Esophagus muscularis mucosa (tissue), 4 donors: Measurements from ENCODE around the gene EML6. TPM values are rescaled to one million over a fixed set of nuclear protein-coding genes. Genes with fewer than 3 reads are reported as not detected.

Source experiments
- DNase-seq: peaks from one replicate; pipeline ENCODE4 v3.0.0-alpha.2; 2017; ENCODE audit errors: extremely low spot score
- H3K27ac ChIP-seq, 4 donors: fragments of 200-600 bp; sonication (generic); replicated peaks in 1 of 4; 1 replicate in 3 of 4; 2 replicates in 1 of 4; pipeline ENCODE4 v1.5.1; 2016 to 2019; ENCODE audit warnings: mild to moderate bottlenecking in 1 of 4
- H3K27me3 ChIP-seq, 4 donors: fragments of 200-600 bp; sonication (generic); one replicate each; pipeline versions ENCODE4 v1.5.1 to v1.6.0; 2016 to 2019
- H3K36me3 ChIP-seq, 4 donors: fragments of 200-600 bp; sonication (generic); one replicate each; pipeline ENCODE4 v1.5.1; 2016 to 2019
- H3K4me1 ChIP-seq, 4 donors: fragments of 200-600 bp; sonication (generic); one replicate each; pipeline ENCODE4 v1.5.1; 2016 to 2019
- H3K4me3 ChIP-seq, 4 donors: fragments of 200-600 bp; sonication (generic); 1 replicate in 2 of 4; 2 replicates in 2 of 4; pipeline ENCODE4 v1.5.1; 2016 to 2019; ENCODE audit warnings: mild to moderate bottlenecking in 4 of 4, moderate library complexity in 1 of 4
- H3K9me3 ChIP-seq, 4 donors: fragments of 200-600 bp; sonication (generic); 1 replicate in 3 of 4; 2 replicates in 1 of 4; pipeline ENCODE4 v1.5.1; 2016 to 2019
- CTCF ChIP-seq, 3 experiments: fragments of 200-600 bp in 2 of 3; fragments of 450-650 bp in 1 of 3; sonication (generic) in 2 of 3; IDR thresholded peaks; one replicate each; pipeline ENCODE4 v1.5.1; 2017 to 2019; ENCODE audit warnings: antibody characterized with exemption in 3 of 3, mild to moderate bottlenecking in 2 of 3, moderate library complexity in 1 of 3
- EP300 ChIP-seq: sonication (generic); formaldehyde crosslinking; IDR thresholded peaks from one replicate; pipeline ENCODE4 v1.6.1; 2017; ENCODE audit warnings: antibody characterized with exemption
- POLR2A ChIP-seq: fragments of 450-650 bp; IDR thresholded peaks from one replicate; pipeline ENCODE4 v1.6.1; 2017; ENCODE audit warnings: antibody characterized with exemption, moderate library complexity, mild to moderate bottlenecking, low read depth
- POLR2AphosphoS5 ChIP-seq, 2 donors: sonication (generic); formaldehyde crosslinking; IDR thresholded peaks; one replicate each; pipeline ENCODE4 v1.6.1; 2017; ENCODE audit warnings: antibody characterized with exemption in 2 of 2
- WGBS: methylation state at CpG from one replicate; pipeline ENCODE4 v1.1.5; 2018; 5-methylcytosine and 5-hydroxymethylcytosine counted together
- intact Hi-C: fragments of 100-400 bp; cut with DNase I; formaldehyde crosslinking; loops from one replicate; pipeline ENCODE4 v1.15.1; 2023
- total RNA-seq, 4 donors: library from RNA; depleted of rRNA; stranded (reverse); fragments of >200 nt; gene quantifications; one replicate each; pipeline versions ENCODE4 v1.1.0 to v1.2.1, GENCODE V29; 2016

EML6 gene
- total RNA-seq, 4 donors from 2014 or later = 0.75 to 4.6 (median 0.89) TPM

DNA sequence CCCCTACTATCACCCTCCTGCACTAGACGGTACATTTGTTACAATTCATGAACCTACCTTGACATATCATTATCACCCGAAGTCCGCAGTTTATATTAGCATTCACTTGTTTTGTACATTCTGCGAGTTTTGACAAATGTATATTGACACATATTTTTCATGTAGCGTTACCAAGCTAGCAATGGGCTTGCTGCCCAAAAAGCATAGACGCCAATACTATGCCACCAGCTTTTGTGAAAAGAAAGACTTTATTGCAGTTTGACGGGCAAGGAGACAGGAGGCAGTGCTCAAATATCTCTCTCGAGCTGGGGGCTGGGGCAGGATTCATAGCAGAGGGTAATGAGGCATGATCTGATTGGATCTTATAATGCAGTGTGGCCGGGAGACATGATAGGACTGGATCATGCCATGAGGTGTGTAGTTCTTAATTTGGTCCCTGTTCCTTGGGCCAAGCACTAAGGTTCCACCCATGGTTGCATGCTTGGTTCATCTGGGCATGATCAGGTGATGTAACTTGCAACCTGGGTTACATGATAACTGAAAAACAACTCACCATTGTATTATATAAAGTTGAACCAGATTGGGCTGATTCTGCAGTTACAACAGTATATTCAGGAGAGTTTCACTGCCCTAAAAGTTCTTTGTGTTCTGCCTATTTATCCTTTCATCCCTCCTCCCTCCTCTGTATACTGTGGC, 164.5 kb downstream of the EML6 start:
- H3K27ac ChIP-seq = no peak overlapping the region
- no peak for TF ChIP-seq EP300
- TF ChIP-seq CTCF (IDR thresholded peaks at IDR 0.05) = no peak
- no peak for TF ChIP-seq POLR2AphosphoS5 (IDR thresholded peaks at IDR 0.05)
- TF ChIP-seq POLR2A = no peak
- intact Hi-C loops = no loop called here
- no peaks in the 10 kb centered on the region for H3K9me3 ChIP-seq
- H3K4me3 ChIP-seq = no peak overlapping the region
- DNase-seq = no peak
- no peaks in the 10 kb centered on the region for H3K36me3 ChIP-seq
- WGBS = 88% methylated on average over 9 of the region's 9 CpGs
- no peaks in the 10 kb centered on the region for H3K27me3 ChIP-seq
- no peaks in the 10 kb centered on the region for H3K4me1 ChIP-seq

- intact Hi-C loops = no loop called here
- TF ChIP-seq EP300 (no peak), POLR2AphosphoS5 (IDR thresholded peaks at IDR 0.05) (no peak), POLR2A (no peak), CTCF (IDR thresholded peaks at IDR 0.05) (no peak)
- WGBS = 78% methylated on average over 2 of the region's 2 CpGs
- H3K4me3 ChIP-seq = no peak overlapping the region
- DNase-seq = no peak
- H3K36me3 ChIP-seq = no peaks in the 10 kb centered on the region
- no peaks in the 10 kb centered on the region for H3K9me3 ChIP-seq
- no peaks in the 10 kb centered on the region for H3K4me1 ChIP-seq
- H3K27ac ChIP-seq = no peak overlapping the region
- no peaks in the 10 kb centered on the region for H3K27me3 ChIP-seq
Observed at GRCh38 chr2:54889053-54889452, 165.6 kb downstream of the EML6 start.

- WGBS = 66% methylated on average over 4 of the region's 4 CpGs
- no peaks in the 10 kb centered on the region for H3K4me1 ChIP-seq
- no peaks in the 10 kb centered on the region for H3K36me3 ChIP-seq
- peaks cover 0 to 8% (median 3%) of the 10 kb centered on the region in 4 donors for H3K9me3 ChIP-seq
- TF ChIP-seq CTCF (IDR thresholded peaks at IDR 0.05) (no peak), POLR2A (no peak), POLR2AphosphoS5 (IDR thresholded peaks at IDR 0.05) (no peak), EP300 (no peak)
- intact Hi-C loops = no loop called here
- no peak overlapping the region for H3K4me3 ChIP-seq
- no peak overlapping the region for H3K27ac ChIP-seq
- no peaks in the 10 kb centered on the region for H3K27me3 ChIP-seq
- DNase-seq = no peak
Observed at GRCh38 chr2:54891909-54892308, 168.4 kb downstream of the EML6 start.

GRCh38 chr2:54894467-54894866, 171.0 kb downstream of the EML6 start:
- DNase-seq = no peak
- H3K27me3 ChIP-seq = no peaks in the 10 kb centered on the region
- H3K36me3 ChIP-seq = no peaks in the 10 kb centered on the region
- intact Hi-C loops = no loop called here
- H3K4me1 ChIP-seq = no peaks in the 10 kb centered on the region
- 79% methylated on average over 3 of the region's 3 CpGs for WGBS
- H3K9me3 ChIP-seq = peaks cover 0 to 8% (median 3%) of the 10 kb centered on the region in 4 donors
- no peak overlapping the region for H3K4me3 ChIP-seq
- no peak overlapping the region for H3K27ac ChIP-seq
- no peak for TF ChIP-seq POLR2AphosphoS5 (IDR thresholded peaks at IDR 0.05)
- no peak for TF ChIP-seq POLR2A
- TF ChIP-seq EP300 = no peak
- TF ChIP-seq CTCF (IDR thresholded peaks at IDR 0.05) = no peak

- Histone ChIP-seq H3K9me3 (peaks cover 0 to 8% (median 3%) of the 10 kb centered on the region in 4 donors), H3K4me3 (no peak overlapping the region), H3K27me3 (no peaks in the 10 kb centered on the region), H3K27ac (no peak overlapping the region), H3K4me1 (no peaks in the 10 kb centered on the region), H3K36me3 (no peaks in the 10 kb centered on the region)
- DNase-seq = no peak
- TF ChIP-seq POLR2A (no peak), CTCF (IDR thresholded peaks at IDR 0.05) (no peak), POLR2AphosphoS5 (IDR thresholded peaks at IDR 0.05) (no peak), EP300 (no peak)
- intact Hi-C loops = no loop called here
- WGBS = 82% methylated on average over 1 of the region's 1 CpG
Observed at GRCh38 chr2:54895730-54896129, 172.3 kb downstream of the EML6 start.
